ENCODE data around the gene DISP2. TPM values are rescaled to one million over a fixed set of nuclear protein-coding genes. Genes with fewer than 3 reads are reported as not detected.

Gene DISP2
- total and polyA plus RNA-seq, 2 of the 8 experiments (the other 6 are each of a cell fraction or from before 2014, with no cell fraction given) = 0.45 to 1.2 TPM

DNA sequence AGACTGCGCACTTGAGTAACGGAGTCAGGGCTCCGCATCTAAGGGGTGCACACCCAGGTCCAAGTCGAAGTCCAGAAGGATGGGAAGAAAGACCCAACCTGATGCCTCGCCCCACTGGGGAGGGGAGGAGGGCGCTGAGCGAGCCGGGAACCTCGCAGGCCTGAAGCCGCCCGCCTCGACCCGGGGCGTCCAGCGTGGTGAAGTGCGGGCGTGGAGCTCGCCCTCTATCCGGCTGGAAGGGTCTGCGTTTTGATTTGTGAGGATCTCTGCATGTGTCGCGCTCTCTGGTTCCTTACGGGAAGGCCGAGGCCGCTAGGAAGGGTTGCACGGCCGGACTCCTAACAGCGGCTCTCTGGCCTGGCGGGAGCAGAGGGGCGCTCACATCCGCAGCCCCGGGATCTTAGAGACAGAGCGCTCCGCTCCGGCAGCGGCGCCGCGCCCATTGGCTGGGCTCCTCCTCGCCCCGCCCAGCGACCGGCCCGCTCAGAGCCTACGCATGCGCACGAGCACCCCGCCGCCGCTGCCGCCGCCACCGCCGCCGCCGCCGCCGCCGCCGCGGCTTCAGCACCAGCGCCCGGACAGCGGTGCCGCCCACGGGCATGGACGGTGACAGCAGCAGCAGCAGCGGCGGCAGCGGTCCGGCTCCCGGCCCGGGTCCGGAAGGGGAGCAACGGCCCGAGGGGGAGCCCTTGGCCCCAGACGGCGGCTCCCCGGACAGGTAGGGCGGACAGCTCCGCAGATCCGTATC is at the start of gene DISP2 (continued):
- TF ChIP-seq, protein P1, sequence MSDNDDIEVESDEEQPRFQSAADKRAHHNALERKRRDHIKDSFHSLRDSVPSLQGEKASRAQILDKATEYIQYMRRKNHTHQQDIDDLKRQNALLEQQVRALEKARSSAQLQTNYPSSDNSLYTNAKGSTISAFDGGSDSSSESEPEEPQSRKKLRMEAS (IDR thresholded peaks at IDR 0.05) = peak; percentile 88
- no peak for TF ChIP-seq SP2 (IDR thresholded peaks at IDR 0.05; ENCODE audit: low read length)
- TF ChIP-seq HDAC2 (IDR thresholded peaks at IDR 0.05; ENCODE audit: borderline replicate concordance in 1 of 2, low read depth in 2 of 2, low read length in 2 of 2) = peak; percentile 80 to 94; a peak in 2 of 4 replicates
- TF ChIP-seq, protein P2, sequence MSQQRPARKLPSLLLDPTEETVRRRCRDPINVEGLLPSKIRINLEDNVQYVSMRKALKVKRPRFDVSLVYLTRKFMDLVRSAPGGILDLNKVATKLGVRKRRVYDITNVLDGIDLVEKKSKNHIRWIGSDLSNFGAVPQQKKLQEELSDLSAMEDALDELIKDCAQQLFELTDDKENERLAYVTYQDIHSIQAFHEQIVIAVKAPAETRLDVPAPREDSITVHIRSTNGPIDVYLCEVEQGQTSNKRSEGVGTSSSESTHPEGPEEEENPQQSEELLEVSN (IDR thresholded peaks at IDR 0.05) = peak; percentile 58; the same call in 1 of the 2 replicates
- peak; percentile 40; the same call in 1 of the 2 replicates for TF ChIP-seq TBP (IDR thresholded peaks at IDR 0.05; ENCODE audit: low read depth, low read length)
- TF ChIP-seq TAF1 (IDR thresholded peaks at IDR 0.05; ENCODE audit: low read depth, low read length) = 0 out of 2 replicates have a peak, but pooled peaks have one; percentile 23
- TF ChIP-seq NRF1 (IDR thresholded peaks at IDR 0.05; ENCODE audit: low read depth, low read length) = peak; percentile 70
- TF ChIP-seq POLR2AphosphoS5 (IDR thresholded peaks at IDR 0.05; ENCODE audit: low read depth, low read length) = no peak

Data from H1 (cell line).